ENCODE results near the gene SLC12A3.
"Not testable (repeated sequence)": the region's sequence is repeated elsewhere in the genome, so short reads cannot be mapped to it uniquely, and the experiment has no call there.

The SLC12A3 gene

GRCh38 chr16:56868175-56868574, 3.2 kb downstream of the SLC12A3 start:
- DNase-seq (ENCODE audit: low read depth), result no peak

GRCh38 chr16:56868766-56869165, 3.8 kb downstream of the SLC12A3 start:
- not testable (repeated sequence) for DNase-seq (ENCODE audit: low read depth)

DNA sequence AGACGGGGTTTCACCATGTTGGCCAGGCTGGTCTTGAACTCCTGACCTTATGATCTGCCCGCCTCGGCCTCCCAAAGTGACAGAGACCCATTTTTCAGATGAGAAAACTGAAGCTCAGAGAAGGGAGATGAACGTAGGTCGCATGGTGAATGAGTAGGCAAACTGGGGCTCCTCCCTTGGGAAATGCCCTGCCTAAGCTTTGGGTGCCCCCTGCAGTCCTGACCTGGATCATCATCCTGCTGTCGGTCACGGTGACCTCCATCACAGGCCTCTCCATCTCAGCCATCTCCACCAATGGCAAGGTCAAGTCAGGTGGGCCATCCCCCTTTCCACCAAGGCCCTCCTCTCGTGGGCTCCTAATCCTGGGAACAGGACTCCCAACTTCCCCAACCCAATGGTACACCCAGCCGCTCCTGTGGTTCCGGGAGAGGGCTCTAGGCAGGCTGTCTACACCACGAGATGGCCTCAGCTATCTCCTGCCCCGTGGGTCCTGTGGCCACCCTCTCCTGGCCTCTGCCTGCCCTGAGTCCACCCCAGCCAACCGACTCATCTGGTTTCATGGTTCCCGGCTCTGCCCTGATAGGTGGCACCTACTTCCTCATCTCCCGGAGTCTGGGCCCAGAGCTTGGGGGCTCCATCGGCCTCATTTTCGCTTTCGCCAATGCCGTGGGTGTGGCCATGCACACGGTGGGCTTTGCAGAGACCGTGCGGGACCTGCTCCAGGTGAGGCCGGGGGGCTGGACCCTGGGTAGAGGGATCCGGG, 4.7 kb downstream of the SLC12A3 start:
- no peak for DNase-seq (ENCODE audit: low read depth)

- no peak for DNase-seq (ENCODE audit: low read depth)
Observed at GRCh38 chr16:56870276-56870888, 5.4 kb downstream of the SLC12A3 start.

DNA sequence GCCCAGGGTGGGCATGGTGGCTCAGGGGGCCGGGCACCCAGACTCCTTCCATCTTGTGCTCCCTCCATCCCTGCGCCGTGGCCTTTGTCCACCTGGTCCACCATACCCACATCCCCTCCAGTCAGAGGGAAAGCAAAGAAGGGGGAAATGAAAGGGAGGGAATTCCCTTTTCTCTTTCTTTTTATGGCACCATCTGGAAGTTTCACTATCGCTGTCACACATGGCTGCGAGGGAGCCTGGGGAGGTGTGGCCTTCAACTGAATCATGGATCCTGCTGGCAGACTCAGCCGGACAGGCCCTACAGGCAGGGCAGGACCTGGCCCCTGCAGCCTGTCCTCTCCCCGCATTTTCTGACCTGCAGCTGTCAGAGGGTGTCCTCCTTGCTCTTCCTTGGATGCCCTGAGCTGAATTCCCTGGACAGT, 6.2 kb downstream of the SLC12A3 start:
- DNase-seq (ENCODE audit: low read depth), result no peak

DNA sequence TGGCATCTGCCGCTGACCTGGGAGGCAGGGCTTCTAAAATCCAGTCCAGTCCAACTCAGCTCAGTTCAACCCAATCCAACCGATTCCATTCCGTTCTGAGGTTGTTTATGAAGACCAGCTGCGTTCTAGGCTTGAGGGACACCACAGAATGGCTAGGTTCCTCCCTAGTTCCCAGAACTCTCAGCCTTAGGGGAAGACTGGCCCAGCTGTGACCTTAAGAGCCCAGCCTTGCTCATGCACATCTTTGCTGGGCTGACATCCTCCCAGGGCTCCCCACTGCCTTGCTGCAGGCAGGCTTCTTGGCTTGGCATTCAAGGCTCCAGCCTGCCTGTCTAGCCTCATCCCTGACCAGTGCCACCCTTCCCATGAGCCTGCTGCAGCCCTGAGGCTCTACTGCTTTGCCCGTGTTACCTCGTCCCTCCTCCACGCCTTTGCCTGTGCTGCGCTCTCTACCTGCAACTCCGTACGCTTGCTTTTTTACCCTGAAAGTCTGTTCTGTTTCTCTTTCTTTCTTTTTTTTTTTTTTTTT, 7.9 kb downstream of the SLC12A3 start:
- no peak for DNase-seq (ENCODE audit: low read depth)

GRCh38 chr16:56874800-56875199, 9.8 kb downstream of the SLC12A3 start:
- no peak for DNase-seq (ENCODE audit: low read depth)

- DNase-seq (ENCODE audit: low read depth), result no peak
Observed at GRCh38 chr16:56876048-56876447, 11.0 kb downstream of the SLC12A3 start.

DNA sequence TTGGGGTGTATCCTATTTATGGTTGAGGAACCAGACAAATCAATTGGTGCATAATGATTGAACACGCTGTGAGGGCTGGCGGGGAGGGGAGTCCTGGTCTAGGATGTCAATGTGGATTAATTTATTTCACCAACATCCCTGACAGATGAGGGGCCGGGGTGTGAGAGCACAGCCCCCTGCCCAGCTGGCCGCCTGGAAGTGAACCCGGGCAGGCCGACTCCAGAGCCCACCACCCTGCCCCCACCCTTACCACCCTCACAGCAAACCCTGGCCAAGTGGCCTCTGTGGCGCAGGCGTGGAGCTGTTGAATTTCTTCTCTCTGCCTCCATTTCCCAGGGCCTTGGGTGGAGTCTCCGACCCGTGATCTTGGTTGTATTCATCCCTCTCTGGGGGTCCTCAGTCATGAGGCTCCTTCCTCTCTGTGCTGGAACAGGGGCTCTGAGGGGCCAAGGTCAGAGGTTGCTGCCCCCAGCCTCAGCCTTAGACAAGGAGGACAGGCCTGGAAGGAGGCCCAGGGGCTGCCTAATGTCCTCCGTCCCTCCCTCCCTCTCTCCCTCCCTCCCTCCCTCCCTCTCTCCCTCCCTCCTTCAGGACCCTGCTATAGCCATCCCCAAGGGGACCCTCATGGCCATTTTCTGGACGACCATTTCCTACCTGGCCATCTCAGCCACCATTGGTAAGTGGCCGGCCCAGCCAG, 12.6 kb downstream of the SLC12A3 start:
- no peak for DNase-seq (ENCODE audit: low read depth)

DNA sequence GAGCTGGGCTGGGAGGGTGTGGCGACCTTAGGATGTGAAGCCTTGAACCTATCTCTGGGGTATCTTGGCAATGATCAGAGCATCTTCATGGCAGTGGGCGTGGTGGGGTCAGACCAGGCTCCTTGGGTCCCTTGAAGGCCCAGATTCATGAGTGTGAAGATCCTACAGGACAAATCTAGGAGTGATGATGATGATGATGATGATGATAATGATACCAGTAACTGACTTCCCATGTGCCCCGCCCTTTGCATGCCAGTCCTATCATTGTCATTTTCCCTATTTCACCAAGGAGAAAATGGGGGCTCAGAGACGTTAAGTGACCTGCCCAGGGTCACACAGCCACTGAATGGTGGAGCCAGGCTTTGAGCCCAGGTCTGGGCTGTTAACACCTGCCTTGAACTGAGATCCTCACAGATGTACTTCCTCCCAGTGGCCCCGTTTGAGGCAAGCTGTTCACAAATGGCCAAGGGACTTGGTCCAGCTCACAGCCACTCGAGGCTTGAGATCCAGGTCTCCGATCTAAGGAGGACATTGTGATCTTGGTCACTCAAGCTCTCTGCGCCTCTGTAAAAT, 13.4 kb downstream of the SLC12A3 start:
- no peak for DNase-seq (ENCODE audit: low read depth)

- no peak for DNase-seq (ENCODE audit: low read depth)
Observed at GRCh38 chr16:56879276-56879675, 14.3 kb downstream of the SLC12A3 start.

GRCh38 chr16:56880176-56880575, 15.2 kb downstream of the SLC12A3 start:
- DNase-seq (ENCODE audit: low read depth), result no peak

DNA sequence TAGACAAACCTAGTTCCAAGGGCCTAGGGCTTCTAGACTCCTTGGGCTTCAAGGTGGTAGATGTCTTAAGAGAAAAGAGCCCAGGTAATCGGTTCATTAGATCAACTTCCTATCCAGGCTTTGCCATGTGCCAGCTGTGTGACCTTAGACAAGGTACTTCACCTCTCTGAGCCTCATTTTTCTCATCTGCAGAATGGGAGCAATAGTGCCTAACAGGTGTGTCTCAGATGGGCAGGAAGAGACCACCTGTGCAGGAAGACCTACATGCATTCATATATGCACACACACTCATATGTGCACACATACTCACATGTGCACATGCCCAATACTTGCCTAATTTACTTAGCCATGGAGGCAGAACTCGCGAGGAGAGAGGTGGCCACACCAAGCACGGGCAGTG, 15.7 kb downstream of the SLC12A3 start:
- no peak for DNase-seq (ENCODE audit: low read depth)

DNA sequence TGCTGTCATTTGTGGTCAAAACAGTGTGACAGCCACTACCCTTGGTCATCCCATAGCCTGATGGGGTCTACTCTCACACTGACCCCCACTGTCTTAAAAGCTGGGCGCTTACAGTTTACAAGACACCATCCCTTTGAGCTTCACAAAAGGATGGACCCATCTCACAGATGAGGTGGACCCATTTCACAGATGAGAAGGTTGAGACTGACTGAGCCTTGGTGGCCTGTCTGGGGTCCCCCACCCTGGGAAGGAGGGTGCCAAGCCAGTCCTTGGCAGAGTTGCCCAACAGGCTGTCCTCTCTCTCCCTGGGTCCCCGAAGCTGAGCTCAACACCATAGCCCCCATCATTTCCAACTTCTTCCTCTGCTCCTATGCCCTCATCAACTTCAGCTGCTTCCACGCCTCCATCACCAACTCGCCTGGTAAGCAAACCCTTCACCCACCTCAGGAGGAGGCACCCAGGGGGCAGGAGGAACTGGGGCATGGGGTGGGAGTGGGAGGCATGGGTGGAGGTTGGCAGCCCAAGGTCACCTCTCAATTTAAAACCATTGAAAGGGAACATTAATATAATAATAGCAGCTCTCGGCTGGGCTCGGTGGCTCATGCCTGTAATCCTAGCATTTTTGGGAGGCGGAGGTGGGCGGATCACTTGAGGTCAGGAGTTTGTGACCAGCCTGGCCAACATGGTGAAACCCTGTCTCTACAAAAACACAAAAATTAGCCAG, 17.2 kb downstream of the SLC12A3 start:
- DNase-seq (ENCODE audit: low read depth), result no peak

DNA sequence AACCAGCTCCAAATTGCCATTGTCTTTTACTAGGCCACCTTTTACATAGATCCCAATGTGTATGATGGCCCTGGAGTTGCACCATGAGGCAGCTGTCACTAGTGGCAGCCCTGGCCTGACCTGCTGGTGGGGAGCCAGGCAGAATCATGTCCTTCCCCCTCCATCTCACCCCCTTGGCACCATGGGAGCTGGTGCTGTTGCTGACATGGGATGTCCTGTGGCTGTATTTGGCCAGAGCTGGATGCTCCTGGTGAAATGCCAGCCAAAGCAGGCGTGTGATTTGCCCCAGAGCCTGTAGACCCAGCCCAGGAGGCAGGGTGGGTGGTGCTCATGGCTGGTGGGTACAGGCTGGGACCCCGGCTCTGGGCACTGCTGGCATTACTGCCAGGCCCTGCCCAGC, 18.6 kb downstream of the SLC12A3 start:
- DNase-seq (ENCODE audit: low read depth), result no peak

DNA sequence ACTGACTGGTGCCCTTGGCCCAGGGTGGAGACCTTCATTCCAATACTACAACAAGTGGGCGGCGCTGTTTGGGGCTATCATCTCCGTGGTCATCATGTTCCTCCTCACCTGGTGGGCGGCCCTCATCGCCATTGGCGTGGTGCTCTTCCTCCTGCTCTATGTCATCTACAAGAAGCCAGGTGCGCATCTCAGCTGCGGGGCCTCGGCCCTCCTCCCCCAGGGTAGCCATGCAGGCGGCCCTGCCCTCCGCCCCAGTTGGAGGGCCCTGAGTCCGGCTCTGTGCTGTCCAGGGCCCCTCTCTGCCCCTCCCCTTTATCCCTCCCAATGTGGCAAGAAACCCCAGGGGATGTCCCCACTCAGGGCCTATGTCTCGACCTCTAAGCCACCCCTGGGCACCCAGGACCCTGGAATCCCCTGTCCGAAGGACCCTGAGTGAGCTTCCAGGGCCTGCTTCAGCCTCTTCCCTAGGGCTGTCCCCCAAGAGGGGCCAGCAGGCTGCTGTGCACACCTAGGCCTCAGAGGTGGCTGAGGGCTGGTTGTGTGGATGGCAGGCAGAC, 19.1 kb downstream of the SLC12A3 start:
- no peak for DNase-seq (ENCODE audit: low read depth)

DNA sequence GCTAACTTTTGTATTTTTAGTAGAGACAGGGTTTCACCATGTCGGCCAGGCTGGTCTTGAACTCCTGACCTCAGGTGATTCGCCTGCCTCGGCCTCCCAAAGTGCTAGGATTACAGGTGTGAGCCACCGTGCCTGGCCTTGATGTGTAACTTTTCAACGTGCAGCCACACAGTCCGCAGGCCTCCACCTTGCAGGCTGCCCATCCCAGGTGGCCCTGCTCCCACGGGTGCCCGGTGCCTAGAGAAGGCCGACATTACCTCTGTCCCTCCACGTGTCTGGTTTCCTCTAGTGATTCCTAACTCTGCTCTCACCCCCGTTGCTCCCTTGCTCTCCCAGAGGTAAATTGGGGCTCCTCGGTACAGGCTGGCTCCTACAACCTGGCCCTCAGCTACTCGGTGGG, 19.9 kb downstream of the SLC12A3 start:
- DNase-seq (ENCODE audit: low read depth), result not testable (repeated sequence)

GRCh38 chr16:56885446-56886162, 20.6 kb downstream of the SLC12A3 start:
- no peak for DNase-seq (ENCODE audit: low read depth)

DNA sequence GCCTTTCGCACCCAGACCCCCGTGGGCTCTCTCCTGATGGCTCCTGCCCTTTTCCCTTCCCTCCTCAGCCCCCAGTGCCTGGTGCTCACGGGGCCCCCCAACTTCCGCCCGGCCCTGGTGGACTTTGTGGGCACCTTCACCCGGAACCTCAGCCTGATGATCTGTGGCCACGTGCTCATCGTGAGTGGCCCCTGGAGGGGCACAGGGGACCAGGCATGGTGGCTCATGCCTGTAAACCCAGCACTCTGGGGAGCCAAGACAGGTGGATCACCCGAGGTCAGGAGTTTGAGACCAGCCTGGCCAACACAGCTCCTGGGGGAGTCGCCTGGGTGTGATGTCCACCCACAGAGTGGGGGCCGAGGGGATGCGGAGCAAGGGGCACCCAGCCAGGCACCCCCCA, 21.3 kb downstream of the SLC12A3 start:
- DNase-seq (ENCODE audit: low read depth), result no peak

DNA sequence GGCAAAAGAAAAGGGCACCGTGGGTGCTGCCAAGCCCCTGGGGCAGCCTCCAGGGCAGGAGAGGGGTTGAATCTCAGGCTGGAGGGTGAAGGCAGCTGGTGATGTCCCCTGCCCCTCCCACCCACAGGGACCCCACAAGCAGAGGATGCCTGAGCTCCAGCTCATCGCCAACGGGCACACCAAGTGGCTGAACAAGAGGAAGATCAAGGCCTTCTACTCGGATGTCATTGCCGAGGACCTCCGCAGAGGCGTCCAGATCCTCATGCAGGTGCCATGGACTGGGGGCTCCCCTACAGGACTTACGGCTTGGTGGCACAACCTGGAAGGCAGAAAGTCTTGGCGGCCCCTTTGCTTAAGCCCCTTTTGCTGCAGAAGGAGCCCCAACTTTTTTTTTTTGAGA, 21.8 kb downstream of the SLC12A3 start:
- no peak for DNase-seq (ENCODE audit: low read depth)

DNA sequence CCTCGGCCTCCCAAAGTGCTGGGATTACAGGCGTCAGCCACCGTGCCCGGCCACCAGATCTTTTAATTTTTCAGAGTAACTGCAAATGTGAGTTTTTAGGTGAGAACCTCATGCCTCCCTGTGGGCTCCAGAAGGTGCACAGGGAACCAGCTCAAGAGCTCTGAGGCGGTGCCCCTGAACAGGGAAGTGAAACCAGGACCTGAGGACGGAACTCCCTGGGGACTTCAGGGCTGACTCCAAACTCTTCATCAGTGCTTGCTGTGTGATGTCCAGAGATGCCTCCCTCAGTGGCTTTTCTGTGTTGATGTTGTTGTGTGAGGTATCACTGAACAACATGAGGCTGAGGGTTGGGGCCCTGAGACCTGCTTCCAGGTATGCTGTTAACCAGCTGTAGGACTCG, 23.8 kb downstream of the SLC12A3 start:
- DNase-seq (ENCODE audit: low read depth), result no peak

Data from activated T-cell treated with anti-CD3 and anti-CD28 coated beads for 1 hour (primary cell).